Right cardiac atrium (tissue), 5 donors: ENCODE results near the gene LDLRAD4. TPM values are rescaled to one million over a fixed set of nuclear protein-coding genes. Genes with fewer than 3 reads are reported as not detected.

Experiments used
- ATAC-seq, 2 donors: fragments of 200-7000 bp; cut with Tn5 transposase; one replicate each; pipeline versions ENCODE4 v1.8.0 to v1.9.1; 2020; ENCODE audit warnings: moderate library complexity in 2 of 2, mild to moderate bottlenecking in 1 of 2
- DNase-seq, 3 donors: peaks; one replicate each; pipeline ENCODE4 v3.0.0-alpha.2; 2020
- H3K27ac ChIP-seq: one replicate; pipeline ENCODE4 v1.5.1; 2013; ENCODE audit warnings: mild to moderate bottlenecking, low read length, control low read depth, moderate library complexity
- H3K27me3 ChIP-seq: one replicate; pipeline ENCODE4 v1.6.1; 2013; ENCODE audit not compliant: control insufficient read depth, insufficient read depth
- H3K4me1 ChIP-seq: one replicate; pipeline ENCODE4 v1.6.1; 2013; ENCODE audit warnings: low read length; ENCODE audit not compliant: control insufficient read depth, insufficient read depth
- H3K4me3 ChIP-seq: one replicate; pipeline ENCODE4 v1.5.1; 2013; ENCODE audit warnings: low read length, control low read depth
- H3K9me3 ChIP-seq: one replicate; pipeline ENCODE4 v1.6.1; 2013; ENCODE audit warnings: low read length; ENCODE audit not compliant: control insufficient read depth
- WGBS: extraction: QIAGEN DNeasy Blood & Tissue Kit; methylation state at CpG from one replicate; pipeline ENCODE4 v1.1.7; 2013; 5-methylcytosine and 5-hydroxymethylcytosine counted together
- intact Hi-C, 4 donors: fragments of 100-400 bp; cut with DNase I; formaldehyde crosslinking; loops; one replicate each; pipeline versions ENCODE4 v1.11.0 to v1.14.0; 2022 to 2023
- polyA plus RNA-seq: library from polyadenylated mRNA; stranded (reverse); fragments of 200-250 nt; gene quantifications from one replicate; pipeline ENCODE4 v1.2.3, GENCODE V29; 2013
- total RNA-seq, 4 donors: library from RNA; stranded (reverse); fragmentation: NEBNext Ultra II Directional; extraction: Animal tissue kit (Norgen Biotek cat#: 25700); gene quantifications; one replicate each; pipeline ENCODE4 v1.2.1, GENCODE V29; 2021
- donor health status: healthy with polysubstance abuse.
- donor health status: DM: no; HTN: yes; CAD: no.
- donor health status: DM: no; HTN: no; CAD: no.
- donor health status: DM: no; HTN: yes; CAD: no; lungs with severe emphysema.
- donor health status: DM: yes; HTN: yes; CAD: no.

LDLRAD4 gene
- total and polyA plus RNA-seq, 5 donors = 25.7 to 159 (median 68.1) TPM

DNA sequence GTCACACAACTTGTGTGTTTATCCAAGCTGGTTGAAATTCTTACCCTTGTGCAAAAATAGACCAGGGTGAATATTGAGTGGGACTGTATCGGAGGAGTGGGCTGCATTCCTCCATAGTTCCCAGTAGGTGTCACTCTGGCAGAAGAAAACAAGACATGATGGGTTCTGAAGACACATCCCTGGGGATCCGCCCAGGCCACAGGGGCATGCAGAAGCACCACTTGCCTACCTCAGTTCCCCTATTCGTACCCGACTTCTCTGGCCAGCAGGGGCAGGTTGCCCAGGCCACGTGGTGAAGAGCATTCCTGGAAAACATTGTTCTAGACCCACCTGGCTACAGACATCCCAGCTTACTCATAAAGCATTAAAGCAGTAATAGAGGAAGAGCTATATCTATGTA is 339.6 kb downstream of the LDLRAD4 start:
- 8% methylated on average over 5 of the region's 5 CpGs for WGBS
- H3K27ac ChIP-seq = peak overlapping the region; percentile 58
- H3K27me3 ChIP-seq = no peaks in the 10 kb centered on the region
- H3K4me3 ChIP-seq = no peak overlapping the region
- ATAC-seq = peak; percentile 80 to 84
- peaks cover 8% of the 10 kb centered on the region for H3K4me1 ChIP-seq
- peak; percentile 56 to 78 (median 76) for DNase-seq
- intact Hi-C loops = loop anchor here in 2 of 4 donors (5.0 to 10.0 kb wide), 2 partner anchors 74 to 167 kb away; partner anchors contain the start of genes FAM210A (in 1 of the 2) and RNMT (in 1 of the 2)
- no peaks in the 10 kb centered on the region for H3K9me3 ChIP-seq

DNA sequence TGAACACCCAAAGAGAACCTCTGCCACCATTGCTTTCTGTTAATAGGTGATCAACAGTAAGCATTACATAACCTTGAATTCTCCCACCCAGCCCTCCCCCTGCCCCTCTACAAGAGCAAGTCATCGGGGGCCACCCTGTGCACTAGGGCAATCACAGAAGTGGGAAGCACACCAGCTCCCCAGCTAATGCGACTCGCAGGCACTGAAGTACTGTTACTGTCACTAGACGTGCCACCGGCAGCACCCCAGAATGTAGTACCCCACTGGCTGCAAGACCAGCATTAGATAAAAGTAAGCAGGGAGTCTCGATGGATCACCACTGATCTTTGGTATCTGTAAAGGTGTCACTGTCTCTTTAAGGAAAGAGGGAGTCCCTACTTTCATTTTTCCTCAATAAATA is 340.2 kb downstream of the LDLRAD4 start:
- H3K4me1 ChIP-seq = peaks cover 10% of the 10 kb centered on the region
- no peak overlapping the region for H3K4me3 ChIP-seq
- H3K27ac ChIP-seq = no peak overlapping the region

DNA sequence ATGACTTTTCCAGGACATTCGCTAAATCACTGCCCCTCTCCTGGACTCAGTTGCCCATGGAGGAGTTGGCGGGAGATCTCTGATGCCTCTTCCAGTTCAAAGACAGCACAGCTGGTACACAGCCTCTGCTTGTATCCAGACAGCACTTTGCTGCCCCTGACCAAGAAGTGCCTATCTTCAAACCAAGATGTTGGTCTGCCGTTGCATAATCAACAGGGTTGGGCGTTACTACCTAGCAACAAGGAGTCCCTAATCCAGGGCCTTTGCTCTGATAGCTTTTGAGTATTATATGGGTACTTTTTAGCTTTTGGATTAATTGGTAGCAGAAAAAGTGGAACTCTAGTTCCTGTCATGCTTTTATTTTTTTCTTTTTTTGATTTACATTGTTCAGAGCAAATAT is 341.2 kb downstream of the LDLRAD4 start:
- ATAC-seq (no peak), DNase-seq (no peak)
- intact Hi-C loops = loop anchor here in 2 of 4 donors (5.0 to 10.0 kb wide), 3 partner anchors 53 to 165 kb away; partner anchors contain the start of genes FAM210A (in 2 of the 2) and RNMT (in 2 of the 2)
- H3K27ac ChIP-seq = no peak overlapping the region
- peaks cover 12% of the 10 kb centered on the region for H3K4me1 ChIP-seq
- 66% methylated on average over 4 of the region's 4 CpGs for WGBS
- H3K27me3 ChIP-seq = no peaks in the 10 kb centered on the region
- H3K9me3 ChIP-seq = no peaks in the 10 kb centered on the region
- H3K4me3 ChIP-seq = no peak overlapping the region

More for the DNA sequence above, 340.2 kb downstream of the LDLRAD4 start:
- peak in 1 of 3 donors; percentile 36 for DNase-seq
- no peak for ATAC-seq
- no peaks in the 10 kb centered on the region for H3K9me3 ChIP-seq
- intact Hi-C loops = loop anchor here in 2 of 4 donors (5.0 to 10.0 kb wide), 2 partner anchors 74 to 166 kb away; partner anchors contain the start of genes FAM210A (in 1 of the 2) and RNMT (in 1 of the 2)
- 71% methylated on average over 6 of the region's 6 CpGs for WGBS
- no peaks in the 10 kb centered on the region for H3K27me3 ChIP-seq

DNA sequence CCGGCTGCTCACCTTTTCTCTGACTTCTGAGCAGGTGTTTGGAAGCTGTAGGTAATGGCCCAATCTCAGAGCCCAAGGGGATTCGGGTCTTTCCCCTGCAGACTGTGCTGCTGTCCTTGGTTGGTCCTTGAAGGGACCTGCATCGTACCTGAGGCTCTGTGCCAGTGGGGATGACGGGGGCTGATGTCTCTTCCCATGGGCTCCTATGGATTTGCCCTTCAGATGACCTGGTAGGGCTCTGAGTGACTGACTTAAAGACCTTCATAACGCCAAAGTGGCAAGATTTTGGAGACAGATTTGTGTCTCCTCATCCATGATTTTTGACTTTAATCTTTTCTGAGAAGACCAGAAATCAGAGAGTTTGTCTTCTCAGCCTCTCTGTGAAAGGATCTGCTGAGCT is 341.7 kb downstream of the LDLRAD4 start:
- Histone ChIP-seq H3K9me3 (no peaks in the 10 kb centered on the region), H3K27ac (no peak overlapping the region)
- WGBS = 89% methylated on average over 5 of the region's 5 CpGs

DNA sequence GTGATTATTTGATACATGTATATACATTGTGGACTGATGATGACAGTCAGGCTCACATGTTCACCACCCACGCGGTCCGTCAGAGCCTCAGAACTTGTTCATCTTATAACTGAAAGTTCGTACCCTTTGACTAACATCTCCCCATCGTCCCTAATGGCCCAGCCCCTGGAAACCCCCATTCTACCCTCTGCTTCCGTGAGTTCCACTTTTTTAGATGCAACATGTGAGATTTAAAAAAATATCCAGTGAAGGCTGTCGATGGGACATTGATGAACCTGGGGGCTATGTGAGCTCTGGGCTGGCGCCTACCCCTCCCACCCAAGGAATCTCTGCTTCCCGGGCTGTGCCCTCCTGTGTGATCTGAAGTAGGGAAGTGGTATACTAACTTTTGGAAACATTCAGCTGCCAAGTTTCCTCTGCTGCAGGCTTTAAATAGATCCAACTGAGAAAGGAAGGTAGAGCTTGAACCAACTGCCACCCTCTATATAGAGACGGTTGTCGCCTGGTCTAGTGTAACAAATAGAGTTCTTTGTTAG is 344.0 kb downstream of the LDLRAD4 start:
- intact Hi-C loops = loop anchor here in 2 of 4 donors (5.0 to 10.0 kb wide), 2 partner anchors 50 to 162 kb away; partner anchors contain the start of genes FAM210A (in 1 of the 2) and RNMT (in 1 of the 2)
- Histone ChIP-seq H3K27ac (no peak overlapping the region), H3K4me3 (no peak overlapping the region), H3K9me3 (no peaks in the 10 kb centered on the region), H3K27me3 (no peaks in the 10 kb centered on the region), H3K4me1 (peaks cover 17% of the 10 kb centered on the region)
- ATAC-seq (peak; percentile 58 to 64), DNase-seq (peak in 1 of 3 donors; percentile 52)
- WGBS = 43% methylated on average over 11 of the region's 11 CpGs

More for the DNA sequence above, 341.7 kb downstream of the LDLRAD4 start:
- Histone ChIP-seq H3K4me1 (peaks cover 12% of the 10 kb centered on the region), H3K27me3 (no peaks in the 10 kb centered on the region), H3K4me3 (no peak overlapping the region)
- intact Hi-C loops = loop anchor here in 2 of 4 donors (5.0 to 10.0 kb wide), 2 partner anchors 52 to 164 kb away; partner anchors contain the start of genes FAM210A (in 1 of the 2) and RNMT (in 1 of the 2)
- DNase-seq = no peak
- no peak for ATAC-seq

DNA sequence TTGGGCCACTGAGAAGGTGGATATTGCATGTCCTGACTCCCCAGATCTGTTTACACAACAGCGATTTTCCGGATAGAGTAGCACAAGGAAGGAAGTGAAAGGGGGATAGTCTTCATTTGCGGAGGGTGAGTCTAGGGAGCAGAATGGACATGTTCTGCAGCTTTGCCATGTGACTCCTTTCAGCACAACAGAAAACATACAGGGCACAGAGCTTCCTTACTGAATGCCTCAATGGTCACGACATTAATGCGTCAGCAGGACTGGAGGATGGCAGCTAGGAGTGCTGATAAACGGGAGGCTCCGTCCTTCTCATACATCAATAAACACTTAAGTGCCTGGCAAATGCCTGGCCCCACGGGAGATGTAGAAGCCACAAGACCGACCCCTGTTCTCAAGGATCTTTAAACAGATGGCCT is 344.8 kb downstream of the LDLRAD4 start:
- Histone ChIP-seq H3K4me1 (peaks cover 14% of the 10 kb centered on the region), H3K27me3 (no peaks in the 10 kb centered on the region), H3K4me3 (no peak overlapping the region), H3K27ac (peak overlapping the region; percentile 88), H3K9me3 (no peaks in the 10 kb centered on the region)
- DNase-seq = peak in 1 of 3 donors; percentile 33
- 40% methylated on average over 9 of the region's 9 CpGs for WGBS
- intact Hi-C loops = loop anchor here in 2 of 4 donors (5.0 to 10.0 kb wide), 2 partner anchors 49 to 161 kb away; partner anchors contain the start of genes FAM210A (in 1 of the 2) and RNMT (in 1 of the 2)
- ATAC-seq = peak; percentile 36 to 56

DNA sequence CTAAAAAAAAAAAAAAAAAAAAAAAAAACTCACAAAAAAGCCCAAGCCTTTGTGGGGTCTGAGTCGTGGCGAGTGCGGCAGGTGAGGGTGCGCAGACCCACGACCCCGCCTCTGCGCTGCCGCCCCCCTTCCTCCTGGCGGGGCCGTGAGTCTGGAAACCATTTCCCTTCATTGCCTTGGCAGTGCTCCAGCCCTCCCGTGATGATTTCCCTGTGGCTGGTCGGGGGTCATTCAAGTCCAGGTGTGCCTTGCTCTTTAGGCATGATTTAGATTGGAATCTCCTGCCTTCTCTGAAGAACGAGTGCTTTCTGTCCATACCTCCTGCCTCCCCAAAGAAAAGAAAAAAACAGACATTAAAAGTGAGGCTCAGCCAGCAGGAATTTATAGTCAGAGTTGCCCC is 346.0 kb downstream of the LDLRAD4 start:
- 28% methylated on average over 13 of the region's 13 CpGs for WGBS
- no peak overlapping the region for H3K4me3 ChIP-seq
- intact Hi-C loops = loop anchor here in 2 of 4 donors (5.0 to 10.0 kb wide), 2 partner anchors 48 to 160 kb away; partner anchors contain the start of genes FAM210A (in 1 of the 2) and RNMT (in 1 of the 2)
- peak overlapping the region; percentile 48 for H3K27ac ChIP-seq
- DNase-seq (peak; percentile 46 to 73 (median 70)), ATAC-seq (no peak)
- H3K27me3 ChIP-seq = no peaks in the 10 kb centered on the region
- no peaks in the 10 kb centered on the region for H3K9me3 ChIP-seq
- peaks cover 14% of the 10 kb centered on the region for H3K4me1 ChIP-seq

DNA sequence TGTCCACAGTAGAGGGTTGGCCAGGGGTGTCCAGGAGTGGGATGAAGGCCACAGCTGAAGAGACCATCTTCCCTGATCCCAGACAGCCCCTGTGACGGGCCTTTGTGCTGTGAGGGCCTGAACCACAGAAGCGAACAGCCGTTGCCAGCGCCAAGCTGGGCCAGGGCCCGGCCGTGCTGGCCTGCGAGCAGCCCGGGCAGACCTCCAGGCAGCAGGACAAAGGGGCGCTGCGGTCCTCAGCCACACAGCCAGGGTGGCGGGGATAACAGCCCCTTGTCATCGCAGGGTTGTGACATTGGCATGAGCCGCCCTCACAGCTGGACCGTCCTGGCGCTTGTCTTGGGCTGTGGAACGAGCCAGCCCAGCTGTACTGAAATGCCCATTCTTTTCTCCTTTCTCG is 346.7 kb downstream of the LDLRAD4 start:
- peak; percentile 84 to 85 for ATAC-seq
- peak overlapping the region; percentile 61 for H3K27ac ChIP-seq
- no peaks in the 10 kb centered on the region for H3K9me3 ChIP-seq
- intact Hi-C loops = loop anchor here in 1 of 4 donors (5.0 to 10.0 kb wide), 2 partner anchors 47 to 160 kb away; partner anchors contain the start of genes FAM210A and RNMT
- H3K4me1 ChIP-seq = peaks cover 14% of the 10 kb centered on the region
- no peak overlapping the region for H3K4me3 ChIP-seq
- peak; percentile 74 to 91 (median 87) for DNase-seq
- no peaks in the 10 kb centered on the region for H3K27me3 ChIP-seq
- 60% methylated on average over 17 of the region's 17 CpGs for WGBS

DNA sequence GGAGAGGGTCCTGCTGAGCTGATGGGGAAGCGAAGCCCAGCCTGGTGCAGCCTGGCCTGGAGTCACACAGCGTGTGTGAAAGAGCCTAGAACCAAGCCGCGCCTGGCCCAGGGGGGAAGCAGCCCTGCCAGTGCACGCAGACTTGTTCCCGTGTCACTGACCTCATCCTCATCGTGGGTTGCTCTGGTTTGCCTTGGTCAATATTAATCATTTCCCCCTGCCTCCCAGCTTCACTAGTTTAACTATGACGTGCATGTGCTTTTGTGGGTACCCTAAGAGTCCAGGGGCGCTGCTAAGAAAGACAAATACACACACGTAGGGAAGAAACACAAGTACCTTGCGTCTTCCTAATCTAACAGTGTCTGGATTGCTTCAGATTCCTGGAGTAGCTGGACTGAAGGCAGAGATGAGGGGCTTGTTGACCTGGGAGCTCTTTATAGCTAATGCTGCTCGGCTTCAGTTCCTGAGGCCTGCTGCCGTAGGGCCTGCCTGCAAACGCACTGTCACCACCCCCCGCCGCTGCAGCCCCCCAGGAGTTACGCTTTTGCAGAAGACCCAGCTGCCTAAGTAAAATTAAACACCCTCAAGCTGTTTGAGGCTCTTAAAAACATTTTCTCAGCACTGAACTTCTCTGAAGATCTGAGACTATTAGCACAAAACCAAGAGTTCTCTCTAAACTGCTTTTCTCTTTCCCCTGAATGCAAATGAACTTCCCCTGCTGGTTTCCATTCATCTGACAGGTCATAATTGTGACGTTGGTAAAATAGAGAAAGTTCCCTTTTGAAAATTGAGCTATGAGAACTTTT is 348.6 kb downstream of the LDLRAD4 start:
- Histone ChIP-seq H3K27ac (peak overlapping the region; percentile 53), H3K9me3 (no peaks in the 10 kb centered on the region), H3K4me1 (peaks cover 14% of the 10 kb centered on the region), H3K4me3 (no peak overlapping the region), H3K27me3 (no peaks in the 10 kb centered on the region)
- ATAC-seq = peak; percentile 3 to 12
- peak; percentile 69 to 77 (median 70) for DNase-seq
- 78% methylated on average over 18 of the region's 18 CpGs for WGBS
- intact Hi-C loops = loop anchor here in 1 of 4 donors (5.0 to 10.0 kb wide), 2 partner anchors 45 to 158 kb away; partner anchors contain the start of genes FAM210A and RNMT
